ENCODE results near the gene SAPCD2.
A peak's percentile ranks its signal among the peaks of the same experiment; 100 is the strongest.

DNA sequence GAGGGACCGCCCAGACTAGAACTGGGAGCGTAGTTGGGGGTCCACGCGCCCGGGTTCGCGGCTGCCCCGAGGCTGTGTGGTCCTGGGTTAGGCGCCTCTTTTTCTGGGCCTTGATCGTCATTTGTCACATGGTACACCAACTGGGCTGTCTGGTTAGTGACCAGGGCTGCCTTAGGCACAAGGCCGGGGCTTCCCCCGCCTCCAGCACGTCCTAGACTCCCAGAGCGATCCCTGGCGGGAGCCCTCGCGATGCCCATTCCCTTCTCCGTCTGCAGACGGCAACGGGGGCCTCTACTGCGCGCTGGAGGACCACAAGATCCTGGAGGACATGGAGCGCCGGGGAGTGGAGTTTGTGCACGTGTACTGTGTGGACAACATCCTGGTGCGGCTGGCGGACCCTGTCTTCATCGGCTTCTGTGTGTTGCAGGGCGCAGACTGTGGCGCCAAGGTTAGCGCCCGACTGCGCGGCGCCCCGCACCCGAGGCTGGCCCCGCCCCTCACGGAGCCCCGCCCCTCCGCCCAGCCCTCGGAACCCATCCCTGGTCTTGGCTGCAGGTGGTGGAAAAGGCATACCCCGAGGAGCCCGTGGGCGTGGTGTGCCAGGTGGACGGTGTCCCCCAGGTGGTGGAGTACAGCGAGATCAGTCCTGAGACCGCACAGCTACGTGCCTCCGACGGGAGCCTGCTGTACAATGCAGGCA, 8.5 kb upstream of the SAPCD2 start:
- TF ChIP-seq CTCF (optimal IDR thresholded peaks at IDR 0.05 in 1 of 3, IDR thresholded peaks at IDR 0.05 in 1 of 3, conservative IDR thresholded peaks at IDR 0.05 in 1 of 3; ENCODE audit: extremely low read depth in 1 of 3, insufficient read depth in 2 of 3, low read length in 3 of 3): no peak
- TF ChIP-seq EZH2 (IDR thresholded peaks at IDR 0.05; ENCODE audit: low read length): peak; percentile 12
